ENCODE measurements around the gene B3GNT7.
"Not testable (repeated sequence)": the region's sequence is repeated elsewhere in the genome, so short reads cannot be mapped to it uniquely, and the experiment has no call there.

The B3GNT7 gene

DNA sequence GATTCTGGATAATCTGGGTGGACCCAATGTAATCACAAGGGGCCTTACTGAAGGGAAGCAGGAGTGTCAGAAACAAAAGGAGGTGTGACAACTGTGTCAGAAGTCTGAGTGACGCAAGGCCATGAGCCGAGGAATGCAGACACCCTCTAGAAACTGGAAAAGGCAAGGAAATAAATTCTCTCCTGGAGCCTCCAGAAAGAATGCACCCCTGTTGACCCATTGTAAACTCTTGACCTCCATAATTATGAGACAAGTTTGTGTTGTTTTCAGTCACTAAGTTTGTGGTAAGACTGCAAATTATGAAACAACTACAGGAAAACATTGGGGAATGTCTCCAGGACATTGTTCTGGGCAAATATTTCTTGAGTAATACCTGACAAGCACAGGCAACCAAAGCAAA is 47.3 kb upstream of the B3GNT7 start:
- Histone ChIP-seq H3F3A (ENCODE audit: control insufficient read depth, insufficient read depth) (no peaks in the 10 kb centered on the region), H3K4me2 (ENCODE audit: low read length) (no peak overlapping the region), H3K4me1 (ENCODE audit: control insufficient read depth, low read length) (peaks cover 15% of the 10 kb centered on the region), H4K20me1 (ENCODE audit: control insufficient read depth, insufficient read depth, low read depth, low read length) (no peaks in the 10 kb centered on the region), H3K27me3 (ENCODE audit: control insufficient read depth, low read length) (no peaks in the 10 kb centered on the region), H3K27ac (ENCODE audit: low read depth, low read length) (no peak overlapping the region), H3K79me2 (ENCODE audit: control insufficient read depth, low read length) (no peaks in the 10 kb centered on the region), H3K9me3 (ENCODE audit: control insufficient read depth, insufficient read depth, low read length) (no peaks in the 10 kb centered on the region), H3K36me3 (ENCODE audit: control insufficient read depth, low read length) (no peaks in the 10 kb centered on the region), H3K4me3 (ENCODE audit: low read length) (no peak overlapping the region), H3K9me2 (replicated peaks; ENCODE audit: control insufficient read depth, low read length) (no peaks in the 10 kb centered on the region)
- TF ChIP-seq, protein P1, sequence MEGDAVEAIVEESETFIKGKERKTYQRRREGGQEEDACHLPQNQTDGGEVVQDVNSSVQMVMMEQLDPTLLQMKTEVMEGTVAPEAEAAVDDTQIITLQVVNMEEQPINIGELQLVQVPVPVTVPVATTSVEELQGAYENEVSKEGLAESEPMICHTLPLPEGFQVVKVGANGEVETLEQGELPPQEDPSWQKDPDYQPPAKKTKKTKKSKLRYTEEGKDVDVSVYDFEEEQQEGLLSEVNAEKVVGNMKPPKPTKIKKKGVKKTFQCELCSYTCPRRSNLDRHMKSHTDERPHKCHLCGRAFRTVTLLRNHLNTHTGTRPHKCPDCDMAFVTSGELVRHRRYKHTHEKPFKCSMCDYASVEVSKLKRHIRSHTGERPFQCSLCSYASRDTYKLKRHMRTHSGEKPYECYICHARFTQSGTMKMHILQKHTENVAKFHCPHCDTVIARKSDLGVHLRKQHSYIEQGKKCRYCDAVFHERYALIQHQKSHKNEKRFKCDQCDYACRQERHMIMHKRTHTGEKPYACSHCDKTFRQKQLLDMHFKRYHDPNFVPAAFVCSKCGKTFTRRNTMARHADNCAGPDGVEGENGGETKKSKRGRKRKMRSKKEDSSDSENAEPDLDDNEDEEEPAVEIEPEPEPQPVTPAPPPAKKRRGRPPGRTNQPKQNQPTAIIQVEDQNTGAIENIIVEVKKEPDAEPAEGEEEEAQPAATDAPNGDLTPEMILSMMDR (IDR thresholded peaks at IDR 0.05; ENCODE audit: low read depth, low read length, poor library complexity, severe bottlenecking), result no peak
- TF ChIP-seq EZH2phosphoT487 (IDR thresholded peaks at IDR 0.05; ENCODE audit: borderline replicate concordance, low read length), result no peak

DNA sequence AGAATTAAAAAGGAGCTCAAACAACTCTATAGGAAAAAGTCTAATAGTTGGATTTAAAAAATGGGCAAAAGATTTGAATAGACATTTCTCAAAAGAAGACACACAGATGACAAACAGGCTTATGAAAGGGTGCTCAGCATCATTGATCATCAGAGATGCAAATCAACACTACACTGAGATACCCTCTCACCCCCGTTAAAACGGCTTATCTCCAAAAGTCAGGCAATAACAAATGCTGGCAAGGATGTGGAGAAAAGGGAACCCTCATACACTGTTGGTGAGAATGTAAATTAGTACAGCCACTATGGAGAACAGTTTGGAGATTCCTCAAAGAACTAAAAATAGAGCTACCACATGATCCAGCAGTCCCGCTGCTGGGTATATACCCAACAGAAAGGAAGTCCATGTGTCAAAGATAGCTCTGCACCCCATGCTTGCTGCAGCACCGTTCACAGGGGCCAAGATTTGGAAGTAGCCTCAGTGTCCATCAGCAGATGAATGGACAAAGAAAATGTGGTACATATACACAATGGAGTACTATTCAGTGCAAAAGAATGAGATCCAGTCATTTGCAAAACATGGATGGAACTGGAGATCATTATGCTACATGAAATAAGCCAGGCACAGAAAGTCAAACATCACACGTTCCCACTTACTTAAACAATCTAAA is 46.7 kb upstream of the B3GNT7 start:
- H3K79me2 ChIP-seq (ENCODE audit: control insufficient read depth, low read length), result no peaks in the 10 kb centered on the region
- no peak overlapping the region for H3K4me3 ChIP-seq (ENCODE audit: low read length)
- TF ChIP-seq, protein P1 (IDR thresholded peaks at IDR 0.05; ENCODE audit: low read depth, low read length, poor library complexity, severe bottlenecking), result no peak
- TF ChIP-seq EZH2phosphoT487 (IDR thresholded peaks at IDR 0.05; ENCODE audit: borderline replicate concordance, low read length), result no peak
- no peaks in the 10 kb centered on the region for H3K9me3 ChIP-seq (ENCODE audit: control insufficient read depth, insufficient read depth, low read length)
- no peaks in the 10 kb centered on the region for H3K9me2 ChIP-seq (replicated peaks; ENCODE audit: control insufficient read depth, low read length)
- H3K36me3 ChIP-seq (ENCODE audit: control insufficient read depth, low read length), result no peaks in the 10 kb centered on the region
- H3F3A ChIP-seq (ENCODE audit: control insufficient read depth, insufficient read depth), result no peaks in the 10 kb centered on the region
- no peak overlapping the region for H3K4me2 ChIP-seq (ENCODE audit: low read length)
- no peaks in the 10 kb centered on the region for H3K27me3 ChIP-seq (ENCODE audit: control insufficient read depth, low read length)
- peaks cover 15% of the 10 kb centered on the region for H3K4me1 ChIP-seq (ENCODE audit: control insufficient read depth, low read length)
- no peak overlapping the region for H3K27ac ChIP-seq (ENCODE audit: low read depth, low read length)
- no peaks in the 10 kb centered on the region for H4K20me1 ChIP-seq (ENCODE audit: control insufficient read depth, insufficient read depth, low read depth, low read length)

DNA sequence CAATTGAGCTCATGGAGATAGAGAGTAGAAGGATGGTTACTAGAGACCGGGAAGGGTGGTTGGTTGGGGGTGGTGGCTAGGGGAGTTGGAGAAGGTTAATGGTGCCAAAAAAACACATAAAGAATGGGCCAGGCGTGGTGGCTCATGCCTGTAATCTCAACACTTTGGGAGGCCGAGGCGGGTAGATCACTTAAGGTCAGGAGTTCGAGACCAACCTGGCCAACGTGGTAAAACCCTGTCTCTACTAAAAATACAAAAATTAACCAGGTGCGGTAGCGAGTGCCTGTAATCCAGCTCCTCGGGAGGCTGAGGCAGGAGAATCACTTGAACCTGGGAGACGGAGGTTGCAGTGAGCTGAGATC is 46.2 kb upstream of the B3GNT7 start:
- not testable (repeated sequence) for H3K4me3 ChIP-seq (ENCODE audit: low read length); H4K20me1 ChIP-seq (ENCODE audit: control insufficient read depth, insufficient read depth, low read depth, low read length)

DNA sequence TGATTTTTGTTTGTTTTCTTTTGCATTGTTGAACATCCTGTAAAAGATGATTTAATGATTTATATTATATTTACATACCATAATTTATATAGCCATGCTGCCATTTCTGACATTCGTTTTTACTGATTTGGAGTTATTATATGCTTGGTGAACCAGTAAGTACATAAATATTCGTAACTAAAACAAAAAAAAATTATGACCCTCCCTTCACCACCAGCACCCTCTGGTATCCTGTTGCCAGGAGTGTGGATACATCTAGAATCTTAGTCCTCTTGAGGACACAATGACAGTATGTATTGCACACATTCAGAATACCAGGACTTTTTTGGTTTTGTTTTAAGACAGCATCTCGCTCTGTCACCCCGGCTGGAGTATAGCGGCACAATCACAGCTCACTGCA is 43.9 kb upstream of the B3GNT7 start:
- H3K9me2 ChIP-seq (replicated peaks; ENCODE audit: control insufficient read depth, low read length), result no peaks in the 10 kb centered on the region
- H3F3A ChIP-seq (ENCODE audit: control insufficient read depth, insufficient read depth), result no peaks in the 10 kb centered on the region
- H3K79me2 ChIP-seq (ENCODE audit: control insufficient read depth, low read length), result no peaks in the 10 kb centered on the region
- no peaks in the 10 kb centered on the region for H4K20me1 ChIP-seq (ENCODE audit: control insufficient read depth, insufficient read depth, low read depth, low read length)
- H3K27me3 ChIP-seq (ENCODE audit: control insufficient read depth, low read length), result no peaks in the 10 kb centered on the region
- no peak overlapping the region for H3K27ac ChIP-seq (ENCODE audit: low read depth, low read length)
- H3K4me2 ChIP-seq (ENCODE audit: low read length), result no peak overlapping the region
- H3K36me3 ChIP-seq (ENCODE audit: control insufficient read depth, low read length), result no peaks in the 10 kb centered on the region
- no peaks in the 10 kb centered on the region for H3K9me3 ChIP-seq (ENCODE audit: control insufficient read depth, insufficient read depth, low read length)
- TF ChIP-seq EZH2phosphoT487 (IDR thresholded peaks at IDR 0.05; ENCODE audit: borderline replicate concordance, low read length), result no peak
- TF ChIP-seq, protein P1 (IDR thresholded peaks at IDR 0.05; ENCODE audit: low read depth, low read length, poor library complexity, severe bottlenecking), result no peak
- no peak overlapping the region for H3K4me3 ChIP-seq (ENCODE audit: low read length)
- no peaks in the 10 kb centered on the region for H3K4me1 ChIP-seq (ENCODE audit: control insufficient read depth, low read length)

More for the DNA sequence above, 46.2 kb upstream of the B3GNT7 start:
- H3K27me3 ChIP-seq (ENCODE audit: control insufficient read depth, low read length); H3K9me2 ChIP-seq (replicated peaks; ENCODE audit: control insufficient read depth, low read length); H3K79me2 ChIP-seq (ENCODE audit: control insufficient read depth, low read length); H3K9me3 ChIP-seq (ENCODE audit: control insufficient read depth, insufficient read depth, low read length); H3F3A ChIP-seq (ENCODE audit: control insufficient read depth, insufficient read depth); H3K36me3 ChIP-seq (ENCODE audit: control insufficient read depth, low read length); H3K27ac ChIP-seq (ENCODE audit: low read depth, low read length); H3K4me2 ChIP-seq (ENCODE audit: low read length): not testable (repeated sequence)
- H3K4me1 ChIP-seq (ENCODE audit: control insufficient read depth, low read length), result peaks cover 12% of the 10 kb centered on the region
